HL-60/S4 (cell line): ENCODE measurements around the gene POLE.
"Not testable (repeated sequence)": the region's sequence is repeated elsewhere in the genome, so short reads cannot be mapped to it uniquely, and the experiment has no call there.

Experiments
- in situ Hi-C: fragments of 300-500 bp; cut with MboI; formaldehyde crosslinking; loops from 2 replicates; pipeline ENCODE4 v1.14.3; 2022; ENCODE audit warnings: low sequenced_read_pairs

POLE gene

DNA sequence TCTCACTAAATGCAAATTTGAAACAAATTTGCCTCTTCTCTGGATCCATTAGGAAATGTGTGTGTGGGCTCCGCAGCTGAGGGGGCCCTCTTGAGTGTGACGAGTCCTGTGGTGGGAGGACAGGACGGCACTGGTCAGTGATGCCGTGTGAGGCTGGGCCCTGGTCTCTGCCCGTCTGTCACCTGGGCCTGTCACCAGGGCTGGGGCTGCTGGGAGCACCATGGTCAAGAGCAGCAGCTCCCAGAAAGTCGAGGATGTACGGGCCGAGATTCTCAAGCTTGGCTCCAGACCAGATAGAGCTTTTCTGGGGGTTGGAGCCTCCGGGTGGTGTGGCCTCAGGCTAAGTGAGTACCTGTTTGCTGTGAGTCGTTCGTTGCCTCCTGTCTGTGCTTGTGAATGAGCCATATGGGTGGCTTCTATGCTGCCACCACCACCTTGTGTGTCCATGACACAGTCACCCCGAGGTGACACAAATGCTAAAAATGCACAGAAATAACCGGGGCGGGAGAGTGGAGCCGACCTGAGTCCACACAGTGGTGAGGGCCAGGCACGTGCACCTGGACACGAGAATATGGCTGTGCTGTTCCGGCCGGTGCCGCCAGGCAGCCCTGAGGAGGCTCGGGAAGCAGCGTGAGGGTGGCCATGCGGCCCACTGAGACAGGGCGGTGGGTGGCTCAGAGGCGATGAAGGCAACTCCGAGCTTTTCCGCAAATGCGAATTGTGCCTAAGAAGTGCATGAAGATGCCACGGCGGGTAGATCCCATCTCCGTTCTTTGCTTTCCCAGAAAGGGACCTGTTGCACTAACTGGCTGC is 32.2 kb upstream of the POLE start:
- in situ Hi-C loops, result no loop called here

- in situ Hi-C loops, result no loop called here
These were observed 31.5 kb upstream of the POLE start for GRCh38 chr12:132718644-132719043.

GRCh38 chr12:132717531-132718387 is 30.6 kb upstream of the POLE start:
- in situ Hi-C loops, result no loop called here

GRCh38 chr12:132717011-132717410 is 29.9 kb upstream of the POLE start:
- in situ Hi-C loops, result no loop called here

DNA sequence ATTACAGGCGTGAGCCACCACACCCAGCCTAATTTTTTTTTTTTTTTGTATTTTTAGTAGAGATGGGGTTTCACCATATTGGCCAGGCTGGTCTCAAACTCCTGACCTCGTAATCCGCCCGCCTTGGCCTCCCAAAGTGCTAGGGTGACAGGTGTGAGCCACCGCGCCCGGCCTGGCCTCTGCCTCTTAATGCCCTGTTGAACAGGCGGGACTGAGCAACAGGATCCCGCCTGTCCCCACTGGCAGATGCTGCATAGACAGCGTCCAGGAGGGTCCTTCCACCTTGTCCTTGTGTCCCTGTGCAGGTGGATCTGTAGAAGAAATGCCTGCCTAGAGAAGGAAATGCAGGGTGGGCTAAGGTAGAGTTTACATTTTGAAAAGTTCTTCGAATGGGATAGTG is 29.2 kb upstream of the POLE start:
- in situ Hi-C loops, result no loop called here

DNA sequence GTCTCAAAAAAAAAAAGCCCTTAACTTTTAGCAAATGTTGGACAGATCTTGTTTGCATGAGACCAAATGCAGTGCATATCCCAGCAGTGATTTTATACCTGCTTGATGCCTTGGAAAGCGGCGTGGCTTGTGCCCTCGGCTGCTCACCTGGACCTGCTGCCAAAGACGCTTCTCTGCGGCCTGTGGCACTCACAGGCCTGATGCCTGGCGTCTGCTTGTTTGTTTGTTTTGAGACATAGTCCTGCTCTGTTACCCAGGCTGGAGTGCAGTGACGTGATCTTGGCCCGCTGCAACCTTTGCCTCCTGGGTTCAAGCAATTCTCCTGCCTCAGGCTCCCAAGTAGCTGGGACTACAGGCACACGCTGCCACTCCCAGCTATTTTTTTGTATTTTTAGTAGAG is 28.7 kb upstream of the POLE start:
- in situ Hi-C loops, result no loop called here

DNA sequence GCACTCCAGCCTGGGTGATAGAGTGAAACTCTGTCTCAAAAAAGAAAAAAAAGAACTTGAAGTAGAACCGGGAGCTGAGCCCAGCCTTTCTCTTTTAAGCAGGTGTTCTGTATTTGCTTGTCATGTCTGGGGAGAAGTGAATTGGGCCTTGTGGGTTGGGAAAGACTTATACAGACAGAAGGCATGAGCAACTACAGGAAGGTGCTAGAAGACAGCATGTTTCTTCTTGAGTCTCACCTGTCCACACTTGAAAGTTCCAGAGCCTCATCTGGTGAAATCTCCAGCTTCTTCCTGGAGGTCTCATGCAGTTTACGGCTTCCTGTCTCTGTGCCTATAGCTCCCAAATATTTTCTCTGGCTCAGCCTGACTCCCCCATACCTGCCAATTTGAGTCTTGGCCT is 26.0 kb upstream of the POLE start:
- in situ Hi-C loops, result no loop called here

DNA sequence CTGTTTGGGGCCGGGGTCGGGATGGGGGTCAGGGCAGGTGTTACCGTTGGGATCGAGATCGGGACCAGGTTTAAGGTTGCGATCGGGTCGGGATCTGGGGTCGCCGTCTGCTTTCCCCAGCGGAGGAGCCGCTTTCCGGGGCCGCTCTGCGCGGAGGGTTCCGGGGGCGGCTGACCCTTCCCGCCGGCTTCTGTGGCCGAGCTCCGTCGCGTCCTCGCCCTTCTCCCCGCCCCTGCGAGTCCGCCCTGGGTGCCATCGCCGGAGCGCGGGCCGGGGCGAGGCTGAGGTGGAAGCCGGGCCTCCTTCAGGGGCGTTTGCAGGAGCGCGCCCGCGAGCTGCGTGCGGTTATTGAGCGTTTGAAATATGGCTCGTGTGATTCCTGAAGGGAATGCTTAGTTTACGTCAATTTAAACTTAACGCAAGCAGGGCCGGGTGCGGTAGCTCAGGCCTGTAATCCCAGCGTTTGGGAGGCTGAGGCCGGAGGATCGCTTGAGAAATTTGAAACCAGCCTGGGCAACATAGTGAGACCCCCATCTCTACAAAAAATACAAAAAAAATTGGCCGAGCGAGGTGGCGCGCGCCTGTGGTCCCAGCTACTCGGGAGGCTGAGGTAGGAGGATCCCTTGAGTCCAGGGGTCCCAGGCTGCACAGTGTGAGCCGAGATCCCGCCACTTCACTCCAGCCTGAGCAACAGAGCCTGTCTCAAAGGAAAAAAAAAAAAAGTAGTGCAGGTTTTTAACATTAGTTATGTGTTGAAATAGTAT is 24.1 kb upstream of the POLE start:
- in situ Hi-C loops, result no loop called here

DNA sequence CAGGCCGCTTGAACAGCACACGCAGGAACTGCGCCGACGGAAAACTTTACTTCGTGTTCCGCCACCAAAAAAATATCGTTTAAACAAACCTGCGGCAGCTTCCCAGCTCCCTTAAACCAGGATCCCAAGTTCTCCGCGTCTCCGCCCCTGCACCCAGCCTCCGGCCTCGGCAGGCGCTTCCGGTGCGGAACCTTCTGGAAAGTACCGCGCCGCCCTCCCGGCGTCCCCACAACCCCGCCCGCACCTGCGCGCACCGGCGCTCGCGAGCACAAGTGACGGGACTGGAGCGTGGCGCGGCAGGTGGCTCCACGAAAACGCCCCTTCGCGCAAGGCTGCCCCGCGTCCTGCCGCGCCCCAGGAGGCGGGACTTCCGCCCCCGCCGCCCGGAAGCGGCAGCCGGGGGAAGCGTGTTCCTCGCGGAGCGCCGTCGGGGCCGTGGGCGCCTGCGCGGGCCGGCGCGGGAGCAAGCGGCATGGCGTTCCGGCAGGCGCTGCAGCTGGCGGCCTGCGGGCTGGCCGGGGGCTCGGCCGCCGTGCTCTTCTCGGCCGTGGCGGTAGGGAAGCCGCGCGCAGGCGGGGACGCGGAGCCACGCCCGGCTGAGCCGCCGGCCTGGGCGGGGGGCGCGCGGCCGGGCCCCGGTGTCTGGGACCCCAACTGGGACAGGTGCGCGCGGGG is 23.4 kb upstream of the POLE start, which contains the start of gene PGAM5:
TSS of gene PGAM5 (plus strand) at position 438 of the 675 bp plus-strand sequence. CDS start at position 473, 35 bp downstream.
- in situ Hi-C loops, result no loop called here

GRCh38 chr12:132710043-132710404 is 22.9 kb upstream of the POLE start:
- in situ Hi-C loops, result no loop called here

DNA sequence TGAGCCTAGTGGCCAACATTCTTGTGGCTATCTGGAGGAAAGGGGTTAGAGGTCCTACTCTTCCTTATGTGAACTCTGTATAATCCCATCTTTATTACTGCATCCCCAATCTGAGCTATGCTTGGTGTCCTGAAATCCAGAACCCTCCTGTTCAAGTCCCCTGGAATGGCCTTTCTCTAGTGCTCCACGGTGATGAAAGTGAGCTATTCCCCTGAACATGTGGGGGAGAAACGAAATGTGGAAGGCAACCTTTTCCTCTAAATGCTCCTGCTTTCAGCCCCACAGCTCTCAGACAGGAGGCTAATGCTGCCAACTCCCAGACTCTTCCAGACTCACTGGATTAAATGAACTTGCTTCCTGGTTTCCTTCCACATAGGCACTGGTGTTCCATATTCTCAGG is 21.0 kb upstream of the POLE start:
- in situ Hi-C loops, result no loop called here

DNA sequence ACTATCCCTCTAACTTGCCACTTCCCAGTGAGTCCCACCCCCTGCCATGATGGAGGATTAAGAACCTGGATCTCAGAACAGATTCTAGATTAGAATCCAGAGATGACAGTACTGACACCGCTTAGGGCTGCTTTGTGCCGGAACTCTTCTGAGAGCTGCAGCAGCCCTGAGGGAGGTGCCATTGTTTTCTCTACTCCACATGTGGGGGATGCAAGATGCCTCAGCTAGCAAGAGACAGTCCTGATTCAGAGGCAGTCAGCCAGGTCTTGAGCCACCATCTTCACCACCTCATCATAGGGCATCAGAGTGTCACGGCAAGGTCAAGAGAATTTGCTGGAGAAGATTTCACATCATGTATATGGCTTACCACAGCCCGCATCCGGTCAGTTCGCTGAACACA is 20.1 kb upstream of the POLE start:
- in situ Hi-C loops, result no loop called here

DNA sequence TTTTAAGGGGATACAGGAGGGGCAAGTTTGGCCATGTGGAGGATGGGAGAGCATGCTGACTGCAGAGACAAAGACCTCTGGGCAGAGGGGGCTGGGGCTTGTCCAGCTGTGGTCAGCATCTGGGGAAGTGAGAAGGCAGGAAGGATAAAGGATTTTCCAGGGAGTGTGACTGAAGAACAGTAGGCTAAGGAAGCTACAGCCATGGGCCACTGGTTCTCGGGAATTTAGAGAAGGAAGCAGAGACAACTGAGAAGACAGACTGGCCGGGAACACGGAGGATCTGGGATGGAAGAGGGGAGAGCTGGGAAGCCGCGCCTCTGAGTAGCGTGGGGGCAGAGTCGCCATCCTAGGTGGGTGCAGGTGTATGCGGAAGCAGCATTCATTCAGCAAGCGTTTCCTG is 16.5 kb upstream of the POLE start:
- in situ Hi-C loops, result no loop called here

- in situ Hi-C loops, result no loop called here
These were observed 15.5 kb upstream of the POLE start for GRCh38 chr12:132702640-132703039.

GRCh38 chr12:132700212-132700822 is 13.2 kb upstream of the POLE start:
- in situ Hi-C loops, result no loop called here

DNA sequence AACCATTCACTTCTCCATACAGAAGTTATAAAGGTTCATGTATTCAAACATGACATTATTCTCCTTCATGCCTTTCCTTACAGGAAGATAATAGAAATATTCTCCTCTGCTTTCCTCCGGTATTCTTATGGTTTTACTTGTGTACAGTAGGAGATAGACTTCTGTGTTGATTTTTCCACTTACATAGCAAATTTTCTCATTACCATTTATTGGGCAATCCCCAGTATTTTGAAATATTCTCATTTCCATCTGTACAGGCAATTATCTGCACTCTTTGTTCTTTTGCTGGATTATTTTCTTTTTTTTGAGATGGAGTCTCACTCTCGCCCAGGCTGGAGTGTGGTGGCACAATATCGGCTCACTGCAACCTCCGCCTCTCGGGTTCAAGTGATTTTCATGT is 11.2 kb upstream of the POLE start:
- in situ Hi-C loops, result no loop called here

GRCh38 chr12:132695431-132695830 is 8.3 kb upstream of the POLE start:
- in situ Hi-C loops, result no loop called here

GRCh38 chr12:132694888-132695287 is 7.7 kb upstream of the POLE start:
- in situ Hi-C loops, result not testable (repeated sequence)

GRCh38 chr12:132692030-132692429 is 4.9 kb upstream of the POLE start:
- in situ Hi-C loops, result not testable (repeated sequence)

DNA sequence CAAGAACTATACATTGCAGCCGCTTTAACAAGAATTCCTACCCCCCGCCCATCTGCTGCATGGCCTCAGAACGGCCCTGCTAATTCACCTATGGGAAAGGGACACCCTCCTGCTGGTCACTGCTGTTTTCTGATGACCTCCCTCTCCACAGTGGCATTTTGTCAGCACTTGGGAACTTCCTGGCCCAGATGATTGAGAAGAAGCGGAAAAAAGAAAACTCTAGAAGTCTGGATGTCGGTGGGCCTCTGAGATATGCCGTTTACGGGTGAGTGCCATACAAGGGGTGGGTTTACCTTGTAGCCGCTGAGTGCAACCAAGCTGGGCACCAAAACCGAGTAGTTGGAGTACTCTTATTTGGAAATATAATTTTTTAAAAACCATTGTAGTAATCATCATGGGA is 3.0 kb upstream of the POLE start:
- in situ Hi-C loops, result no loop called here
